CD4-positive, alpha-beta memory T cell (primary cell): ENCODE data around the gene WNT7B. TPM values are rescaled to one million over a fixed set of nuclear protein-coding genes. Genes with fewer than 3 reads are reported as not detected.
A peak's percentile ranks its signal among the peaks of the same experiment; 100 is the strongest.

Experiments used
- CTCF ChIA-PET: fragments of 350-600 bp; sonication (Branson Sonifier 250); formaldehyde crosslinking; loops from one replicate; lab custom pipeline; 2021; ENCODE audit warnings: inconsistent platforms; ENCODE audit not compliant: partially characterized antibody; lab: Charles Lee
- POLR2A ChIA-PET: fragments of 350-600 bp; sonication (Branson Sonifier 250); formaldehyde crosslinking; loops from one replicate; lab custom pipeline; 2021; ENCODE audit not compliant: partially characterized antibody; lab: Charles Lee
- DNase-seq, 5 donors: peaks; one replicate each; pipeline versions ENCODE4 v3.0.0 to v3.0.0-alpha.2; 2020 to 2022; ENCODE audit warnings: mixed read lengths in 1 of 5
- H3K27ac ChIP-seq: one replicate; pipeline ENCODE4 v1.7.0; 2013; ENCODE audit warnings: low read depth, low read length
- H3K27me3 ChIP-seq: 2 replicates; pipeline ENCODE4 v1.7.0; 2013; ENCODE audit warnings: mild to moderate bottlenecking, low read length, moderate library complexity; ENCODE audit not compliant: insufficient read depth
- H3K36me3 ChIP-seq: 2 replicates; pipeline ENCODE4 v1.7.0; 2013; ENCODE audit warnings: mild to moderate bottlenecking, low read length, moderate library complexity; ENCODE audit not compliant: insufficient read depth
- H3K4me1 ChIP-seq: 2 replicates; pipeline ENCODE4 v1.7.0; 2013; ENCODE audit warnings: mild to moderate bottlenecking, low read length, moderate library complexity; ENCODE audit not compliant: insufficient read depth
- H3K4me3 ChIP-seq, 2 donors: one replicate each; pipeline ENCODE4 v1.7.0; 2013; ENCODE audit warnings: low read length in 2 of 2, mild to moderate bottlenecking in 1 of 2
- H3K9me3 ChIP-seq, 2 donors: one replicate each; pipeline ENCODE4 v1.7.0; 2013; ENCODE audit warnings: low read length in 2 of 2, control low read depth in 1 of 2; ENCODE audit not compliant: control insufficient read depth in 1 of 2
- H3K27ac Mint-ChIP-seq, 7 donors: one replicate each; pipeline ENCODE4 v1.8.0; 2020 to 2021; ENCODE audit warnings: mixed read lengths in 7 of 7, mild to moderate bottlenecking in 6 of 7, inconsistent platforms in 3 of 7, moderate library complexity in 3 of 7
- H3K27me3 Mint-ChIP-seq, 2 donors: one replicate each; pipeline ENCODE4 v1.8.0; 2020 to 2021; ENCODE audit warnings: mixed read lengths in 2 of 2
- H3K36me3 Mint-ChIP-seq, 2 donors: one replicate each; pipeline ENCODE4 v1.8.0; 2020 to 2021; ENCODE audit warnings: mixed read lengths in 2 of 2, inconsistent platforms in 1 of 2, mild to moderate bottlenecking in 1 of 2
- H3K4me1 Mint-ChIP-seq, 4 donors: one replicate each; pipeline ENCODE4 v1.8.0; 2020 to 2021; ENCODE audit warnings: mixed read lengths in 4 of 4, mild to moderate bottlenecking in 1 of 4
- H3K4me3 Mint-ChIP-seq, 8 donors: one replicate each; pipeline ENCODE4 v1.8.0; 2020 to 2021; ENCODE audit warnings: mixed read lengths in 8 of 8, mild to moderate bottlenecking in 7 of 8, moderate library complexity in 6 of 8, inconsistent platforms in 3 of 8
- H3K9me3 Mint-ChIP-seq, 8 donors: one replicate each; pipeline ENCODE4 v1.8.0; 2020 to 2021; ENCODE audit warnings: mixed read lengths in 8 of 8, mild to moderate bottlenecking in 5 of 8, inconsistent platforms in 3 of 8, moderate library complexity in 1 of 8
- intact Hi-C: fragments of 100-400 bp; cut with micrococcal nuclease; formaldehyde crosslinking; loops from one replicate; pipeline ENCODE4 v1.15.1; 2023
- polyA plus RNA-seq, 2 donors: library from polyadenylated mRNA; unstranded; fragments of 300-500 nt; fragmentation: Illumina TruSeq; gene quantifications; one replicate each; pipeline ENCODE4 v1.2.3, GENCODE V29; 2021
- total RNA-seq, 2 experiments: library from RNA; stranded (reverse); gene quantifications; one replicate each; pipeline ENCODE4 v1.2.3, GENCODE V29; 2021

WNT7B gene
- total and polyA plus RNA-seq, 4 experiments from 2014 or later, result not detected

- no peak overlapping the region for H3K4me3 ChIP-seq
- POLR2A ChIA-PET, result no interaction called here
- DNase-seq, result no peak
- Mint-ChIP-seq H3K4me1 (peaks cover 0 to 1% (median under 1%) of the 10 kb centered on the region in 4 donors), H3K9me3 (no peaks in the 10 kb centered on the region), H3K36me3 (no peaks in the 10 kb centered on the region), H3K27ac (no peak overlapping the region), H3K4me3 (no peak overlapping the region), H3K27me3 (peaks cover 19 to 21% of the 10 kb centered on the region in 2 donors)
- CTCF ChIA-PET, result interaction anchor here (1.0 to 1.7 kb wide), 3 partner anchors 8 to 15 kb away, joined by 4 read pairs; no protein-coding TSS in a partner anchor
- H3K9me3 ChIP-seq, result no peaks in the 10 kb centered on the region
- intact Hi-C loops, result no loop called here
- H3K27me3 ChIP-seq, result peaks cover 9% of the 10 kb centered on the region
- H3K4me1 ChIP-seq, result no peaks in the 10 kb centered on the region
- no peak overlapping the region for H3K27ac ChIP-seq
- H3K36me3 ChIP-seq, result no peaks in the 10 kb centered on the region
These were observed 44.6 kb upstream of the WNT7B start for GRCh38 chr22:46021577-46021976.

GRCh38 chr22:46019351-46019750 is 42.4 kb upstream of the WNT7B start:
- Histone ChIP-seq H3K4me1 (peaks cover 4% of the 10 kb centered on the region), H3K27ac (no peak overlapping the region), H3K9me3 (no peaks in the 10 kb centered on the region), H3K27me3 (no peaks in the 10 kb centered on the region), H3K4me3 (no peak overlapping the region), H3K36me3 (no peaks in the 10 kb centered on the region)
- POLR2A ChIA-PET, result no interaction called here
- DNase-seq, result no peak
- intact Hi-C loops, result no loop called here
- no peak overlapping the region for H3K4me3 Mint-ChIP-seq
- peaks cover 0 to 5% (median 1%) of the 10 kb centered on the region in 4 donors for H3K4me1 Mint-ChIP-seq
- peaks cover 4 to 5% of the 10 kb centered on the region in 2 donors for H3K27me3 Mint-ChIP-seq
- no peaks in the 10 kb centered on the region for H3K9me3 Mint-ChIP-seq
- no peak overlapping the region for H3K27ac Mint-ChIP-seq
- H3K36me3 Mint-ChIP-seq, result no peaks in the 10 kb centered on the region
- CTCF ChIA-PET, result interaction anchor here (1.2 to 5.2 kb wide), 2 partner anchors 9 to 13 kb away, joined by 4 to 46 read pairs; no protein-coding TSS in a partner anchor

GRCh38 chr22:46018859-46019258 is 41.9 kb upstream of the WNT7B start:
- Mint-ChIP-seq H3K4me1 (peaks cover 2 to 9% (median 5%) of the 10 kb centered on the region in 4 donors), H3K27me3 (peaks cover 2 to 3% of the 10 kb centered on the region in 2 donors)
- intact Hi-C loops, result no loop called here

GRCh38 chr22:46017166-46017565 is 40.2 kb upstream of the WNT7B start:
- no peak overlapping the region for H3K27ac ChIP-seq
- intact Hi-C loops, result no loop called here
- Mint-ChIP-seq H3K4me3 (peak overlapping the region in 1 of 8 donors; percentile 8), H3K27me3 (no peaks in the 10 kb centered on the region), H3K27ac (no peak overlapping the region), H3K36me3 (no peaks in the 10 kb centered on the region), H3K4me1 (peaks cover 5 to 17% (median 9%) of the 10 kb centered on the region in 4 donors), H3K9me3 (no peaks in the 10 kb centered on the region)
- CTCF ChIA-PET, result interaction anchor here (1.1 to 5.2 kb wide), 3 partner anchors 11 to 100 kb away, joined by 4 to 46 read pairs (median 5); no protein-coding TSS in a partner anchor
- H3K9me3 ChIP-seq, result no peaks in the 10 kb centered on the region
- peaks cover 9% of the 10 kb centered on the region for H3K4me1 ChIP-seq
- H3K27me3 ChIP-seq, result no peaks in the 10 kb centered on the region
- no peaks in the 10 kb centered on the region for H3K36me3 ChIP-seq
- DNase-seq, result no peak
- no peak overlapping the region for H3K4me3 ChIP-seq
- POLR2A ChIA-PET, result interaction anchor here (1.8 kb wide), 1 partner anchor 19 kb away, joined by 8 read pairs; no protein-coding TSS in a partner anchor

More at GRCh38 chr22:46018859-46019258, 41.9 kb upstream of the WNT7B start:
- no peaks in the 10 kb centered on the region for H3K27me3 ChIP-seq
- no peak overlapping the region for H3K27ac ChIP-seq
- H3K9me3 ChIP-seq, result no peaks in the 10 kb centered on the region
- no peak overlapping the region for H3K4me3 ChIP-seq
- no peak overlapping the region for H3K27ac Mint-ChIP-seq
- ChIA-PET POLR2A (interaction anchor here (1.8 kb wide), 1 partner anchor 18 kb away, joined by 8 read pairs; no protein-coding TSS in a partner anchor), CTCF (interaction anchor here (1.2 to 5.2 kb wide), 2 partner anchors 8 to 13 kb away, joined by 4 to 46 read pairs; no protein-coding TSS in a partner anchor)
- H3K36me3 ChIP-seq, result no peaks in the 10 kb centered on the region
- no peaks in the 10 kb centered on the region for H3K36me3 Mint-ChIP-seq
- no peak for DNase-seq
- H3K4me3 Mint-ChIP-seq, result no peak overlapping the region
- no peaks in the 10 kb centered on the region for H3K9me3 Mint-ChIP-seq
- H3K4me1 ChIP-seq, result peaks cover 4% of the 10 kb centered on the region

GRCh38 chr22:46013460-46014416 is 36.8 kb upstream of the WNT7B start:
- Histone ChIP-seq H3K27me3 (no peaks in the 10 kb centered on the region), H3K9me3 (peaks cover 0 to 9% of the 10 kb centered on the region in 2 donors), H3K36me3 (no peaks in the 10 kb centered on the region), H3K4me3 (peak overlapping the region; percentile 61 to 71), H3K27ac (peak overlapping the region; percentile 69), H3K4me1 (peaks cover 9% of the 10 kb centered on the region)
- POLR2A ChIA-PET, result interaction anchor here (0.6 to 6.6 kb wide), 16 partner anchors 17 to 283 kb away, joined by 3 to 73 read pairs (median 4); partner anchors contain the start of genes GTSE1 and PPARA
- intact Hi-C loops, result loop anchor here (1.0 to 5.0 kb wide), 5 partner anchors 23 to 284 kb away; partner anchors contain the start of gene GTSE1
- H3K9me3 Mint-ChIP-seq, result peaks cover 0 to 15% (median 6%) of the 10 kb centered on the region in 8 donors
- no peaks in the 10 kb centered on the region for H3K36me3 Mint-ChIP-seq
- DNase-seq, result peak; percentile 68 to 86 (median 71)
- CTCF ChIA-PET, result interaction anchor here (0.7 to 6.3 kb wide), 17 partner anchors 8 to 302 kb away, joined by 3 to 81 read pairs (median 4); no protein-coding TSS in a partner anchor
- H3K27ac Mint-ChIP-seq, result peak overlapping the region; percentile 80 to 94 (median 92)
- H3K27me3 Mint-ChIP-seq, result no peaks in the 10 kb centered on the region
- peaks cover 5 to 17% (median 9%) of the 10 kb centered on the region in 4 donors for H3K4me1 Mint-ChIP-seq
- H3K4me3 Mint-ChIP-seq, result peak overlapping the region; percentile 87 to 93 (median 91)

- peaks cover 9% of the 10 kb centered on the region for H3K4me1 ChIP-seq
- no peaks in the 10 kb centered on the region for H3K36me3 ChIP-seq
- peak overlapping the region; percentile 69 for H3K27ac ChIP-seq
- Mint-ChIP-seq H3K27ac (peak overlapping the region in 4 of 7 donors; percentile 89 to 93 (median 91)), H3K4me1 (peaks cover 5 to 17% (median 9%) of the 10 kb centered on the region in 4 donors), H3K9me3 (peaks cover 0 to 15% (median 6%) of the 10 kb centered on the region in 8 donors), H3K27me3 (no peaks in the 10 kb centered on the region), H3K36me3 (no peaks in the 10 kb centered on the region), H3K4me3 (peak overlapping the region; percentile 87 to 93 (median 91))
- ChIA-PET POLR2A (interaction anchor here (0.9 to 6.6 kb wide), 11 partner anchors 22 to 284 kb away, joined by 3 to 73 read pairs (median 5); partner anchors contain the start of gene GTSE1), CTCF (interaction anchor here (0.7 to 6.3 kb wide), 17 partner anchors 9 to 303 kb away, joined by 3 to 81 read pairs (median 4); no protein-coding TSS in a partner anchor)
- no peaks in the 10 kb centered on the region for H3K27me3 ChIP-seq
- peaks cover 0 to 9% of the 10 kb centered on the region in 2 donors for H3K9me3 ChIP-seq
- H3K4me3 ChIP-seq, result no peak overlapping the region
- intact Hi-C loops, result loop anchor here (1.0 to 5.0 kb wide), 5 partner anchors 23 to 284 kb away; partner anchors contain the start of gene GTSE1
- no peak for DNase-seq
These were observed 35.9 kb upstream of the WNT7B start for GRCh38 chr22:46012881-46013281.
